Retina (tissue), 1 donor: Measurements from ENCODE around the gene MCM5.
"Not testable (repeated sequence)": the region's sequence is repeated elsewhere in the genome, so short reads cannot be mapped to it uniquely, and the experiment has no call there.

Source experiments
- DNase-seq: peaks from one replicate; pipeline ENCODE4 v3.0.0-alpha.2; 2016

The MCM5 gene

DNA sequence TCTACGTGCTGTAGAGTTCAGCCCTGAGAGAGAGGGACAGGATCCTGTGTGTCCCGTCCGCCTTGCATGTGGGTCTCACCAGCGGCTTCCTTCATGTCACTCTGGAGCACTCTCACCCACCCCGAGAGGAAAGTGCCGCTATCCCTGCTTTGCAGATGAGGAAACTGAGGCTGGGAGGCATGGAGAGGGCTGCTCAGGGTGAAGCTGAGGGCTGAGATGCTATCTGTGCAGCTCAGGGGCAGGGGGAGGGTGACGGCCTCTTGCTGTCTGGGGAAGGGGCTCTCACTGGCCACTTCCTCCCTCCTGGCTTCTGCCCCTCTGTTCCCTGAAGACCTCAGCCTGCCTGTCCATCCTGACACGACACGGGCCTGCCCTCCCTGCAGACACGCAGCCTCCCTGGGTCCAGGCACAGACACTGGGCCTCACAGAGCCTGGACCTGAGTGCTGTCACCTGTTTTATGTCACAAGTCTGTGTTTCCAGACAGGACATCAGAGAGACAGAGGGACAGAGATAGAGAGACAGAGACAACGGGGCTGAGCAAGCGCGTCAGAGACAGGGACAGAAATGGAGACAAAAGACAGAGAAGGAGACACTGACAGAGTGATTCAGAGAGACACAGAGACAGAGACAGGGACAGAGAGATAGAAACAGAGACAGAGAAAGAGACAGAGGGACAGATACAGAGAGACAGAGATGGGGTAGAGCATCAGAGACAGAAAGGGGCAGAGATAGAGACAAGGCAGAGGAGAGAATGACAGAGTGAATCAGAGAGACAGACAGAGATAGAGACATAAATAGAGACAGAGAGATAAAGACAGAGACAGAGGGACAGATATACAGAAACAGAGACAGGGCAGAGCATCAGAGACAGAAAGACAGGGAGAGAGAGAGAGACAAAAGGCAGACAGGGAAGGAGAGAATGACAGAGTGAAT lies 53.1 kb downstream of the MCM5 start:
- DNase-seq: no peak

DNA sequence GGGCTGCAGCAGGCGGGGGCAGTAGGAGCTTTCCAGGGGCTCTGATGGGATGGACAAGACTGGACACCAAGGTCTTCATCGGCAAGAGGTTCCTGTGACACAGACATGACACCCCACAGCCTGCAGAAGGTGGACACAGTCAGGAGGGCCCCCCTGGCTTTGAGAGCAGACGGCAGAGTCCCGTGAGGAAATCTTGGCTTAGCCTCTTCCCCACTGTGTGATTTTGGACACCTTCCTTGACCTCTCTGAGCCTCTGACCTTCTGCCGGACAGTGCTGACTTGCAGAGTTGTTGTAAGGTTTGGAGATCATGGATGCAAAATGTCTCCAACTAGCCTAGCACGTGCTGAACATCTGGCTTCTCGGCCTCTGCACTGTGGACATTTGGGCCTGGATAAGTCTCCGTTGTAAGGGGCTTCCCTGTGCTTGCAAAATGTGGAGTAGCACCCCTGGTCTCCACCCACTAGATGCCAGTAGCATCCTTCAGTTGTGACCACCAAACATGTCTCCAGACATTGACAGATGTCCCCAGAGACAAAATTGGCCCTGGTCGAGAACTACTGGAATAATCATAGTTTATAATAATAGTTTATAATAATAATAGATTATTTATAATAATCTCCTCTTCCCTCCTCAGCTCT lies 54.6 kb downstream of the MCM5 start:
- DNase-seq: no peak

DNA sequence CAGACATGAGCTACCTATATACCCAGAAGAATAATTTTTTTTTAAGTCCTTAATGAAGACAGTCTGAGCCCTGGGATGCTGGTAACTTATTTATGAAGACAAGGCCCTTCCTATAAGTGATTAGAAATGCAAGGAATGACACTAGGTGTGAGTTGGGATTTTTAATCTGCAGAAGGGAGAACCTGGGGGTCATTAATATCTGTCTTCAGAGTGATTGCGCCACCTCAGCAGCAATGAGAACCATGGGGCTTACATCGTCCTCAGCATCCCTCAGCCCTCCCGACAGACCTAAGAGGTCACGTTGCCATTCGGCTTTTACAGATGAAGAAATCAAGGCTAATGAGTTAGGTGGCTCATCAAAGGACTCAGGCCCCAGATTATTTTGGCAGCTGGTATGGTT lies 55.6 kb downstream of the MCM5 start:
- no peak for DNase-seq

DNA sequence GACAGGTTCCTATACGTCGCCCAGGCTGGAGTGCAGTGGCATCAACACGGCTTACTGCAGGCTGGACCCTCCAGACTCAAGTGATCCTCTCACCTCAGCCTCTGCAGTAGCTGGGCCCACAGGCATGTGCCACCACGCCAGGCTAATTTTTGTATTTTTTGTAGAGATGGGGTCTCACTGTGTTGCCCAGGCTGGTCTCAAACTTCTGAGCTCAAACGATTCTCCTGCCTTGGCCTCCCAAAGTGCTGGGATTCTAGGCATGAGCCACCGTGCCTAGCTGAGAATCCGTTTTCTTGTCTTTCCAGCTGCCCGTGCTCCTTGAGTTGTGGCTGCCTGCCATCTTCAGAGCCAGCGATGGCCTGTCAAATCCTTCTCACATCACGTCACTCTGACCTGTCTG lies 56.8 kb downstream of the MCM5 start:
- DNase-seq: no peak

DNA sequence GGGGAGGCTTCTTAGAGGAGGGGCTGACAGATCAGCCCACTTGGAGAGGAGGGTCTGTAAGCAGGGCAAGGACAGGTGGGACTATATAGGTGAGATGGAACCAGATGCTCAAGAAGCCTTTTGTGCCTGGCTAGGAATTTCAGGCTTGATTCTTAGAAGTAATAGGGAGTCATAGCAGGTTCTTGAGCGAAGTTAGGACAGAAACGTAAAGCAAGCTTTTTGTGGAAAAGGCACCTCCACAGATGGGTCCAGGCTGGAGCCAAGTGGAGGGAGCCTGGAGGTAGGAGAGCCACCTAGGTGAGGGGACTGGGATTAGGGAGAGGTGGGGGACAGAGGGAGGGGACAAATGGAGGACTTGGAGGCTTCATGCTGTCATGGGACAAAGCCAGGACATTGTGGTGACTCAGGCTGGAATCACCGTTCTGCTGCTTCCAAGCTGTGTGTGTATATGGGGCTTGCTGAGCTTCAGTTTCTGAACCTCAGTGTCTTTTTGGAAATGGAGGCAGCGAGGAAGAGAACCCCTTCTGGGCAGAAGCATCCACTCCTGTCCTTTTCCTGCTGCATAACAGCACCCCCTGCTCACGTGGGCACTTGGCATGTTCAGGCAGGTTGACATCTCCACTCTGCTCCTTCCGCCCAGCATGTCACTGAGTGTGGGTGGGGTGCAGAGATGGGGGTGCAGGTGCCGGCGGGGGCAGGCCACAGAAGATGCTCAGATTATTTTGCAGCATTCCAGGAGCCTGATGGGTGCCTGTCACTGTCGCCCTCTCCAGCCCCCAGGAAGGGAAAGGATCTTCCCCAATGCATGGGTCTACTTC lies 58.0 kb downstream of the MCM5 start:
- no peak for DNase-seq

DNA sequence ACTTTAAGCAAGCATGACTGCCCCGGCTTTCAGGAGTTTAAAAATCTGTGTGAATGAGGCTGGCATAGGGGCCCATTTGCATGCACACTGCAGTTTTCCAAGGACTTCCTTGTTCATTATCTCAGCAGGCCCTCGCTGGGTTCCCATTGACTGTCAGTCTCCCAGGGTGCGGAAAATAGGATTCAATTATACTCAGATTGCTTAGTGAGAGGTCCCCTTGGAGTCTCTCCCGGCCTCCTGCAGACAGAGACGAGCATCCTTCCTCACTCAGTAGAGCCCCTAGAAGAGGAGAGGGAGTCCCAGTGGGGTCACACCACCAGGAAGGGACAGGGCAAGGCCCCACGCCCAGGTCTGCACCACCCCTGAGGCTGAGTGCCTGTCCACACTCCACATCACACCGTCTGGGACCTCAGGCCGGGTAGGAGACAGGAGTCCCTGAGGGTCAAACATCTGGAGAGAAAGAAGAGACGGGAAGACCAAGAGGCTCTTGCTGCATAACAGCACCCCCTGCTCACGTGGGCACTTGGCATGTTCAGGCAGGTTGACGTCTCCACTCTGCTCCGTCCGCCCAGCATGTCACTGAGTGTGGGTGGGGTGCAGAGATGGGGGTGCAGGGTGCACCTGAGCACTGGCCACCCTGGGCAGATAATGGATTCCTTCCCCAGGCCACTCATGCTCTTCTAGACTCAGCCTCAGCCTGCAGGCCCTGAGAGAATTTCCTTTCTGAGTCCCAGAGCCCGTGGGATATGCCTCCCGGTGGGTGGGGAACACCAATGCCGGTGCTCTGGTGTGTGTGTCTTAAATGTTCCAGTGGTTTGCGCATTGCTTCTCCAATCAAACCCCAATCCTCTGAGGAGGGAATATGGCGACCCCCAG lies 58.8 kb downstream of the MCM5 start:
- no peak for DNase-seq

DNA sequence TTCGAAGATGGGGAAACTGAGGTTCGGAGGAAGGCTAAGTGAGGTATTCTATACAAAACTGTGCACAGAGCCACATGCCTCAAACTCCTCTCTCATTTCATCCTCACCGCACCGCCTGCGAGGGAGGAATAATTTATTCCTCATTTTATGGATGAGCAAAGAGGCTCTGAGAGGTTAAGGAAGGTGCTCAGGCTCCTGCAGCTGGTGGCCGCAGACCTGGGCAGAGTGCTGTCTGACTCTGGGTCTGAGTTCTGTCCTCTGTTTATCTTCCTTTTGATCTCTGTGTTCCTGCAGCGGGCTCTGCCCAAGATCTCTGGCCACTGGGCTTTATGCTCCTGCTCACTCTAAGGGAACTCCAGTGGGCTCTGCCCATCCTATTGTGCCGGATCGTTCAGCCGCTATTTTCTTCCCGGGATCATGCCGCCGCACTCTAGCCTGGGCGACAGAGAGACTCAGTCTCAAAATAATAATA lies 59.5 kb downstream of the MCM5 start:
- DNase-seq: no peak

DNA sequence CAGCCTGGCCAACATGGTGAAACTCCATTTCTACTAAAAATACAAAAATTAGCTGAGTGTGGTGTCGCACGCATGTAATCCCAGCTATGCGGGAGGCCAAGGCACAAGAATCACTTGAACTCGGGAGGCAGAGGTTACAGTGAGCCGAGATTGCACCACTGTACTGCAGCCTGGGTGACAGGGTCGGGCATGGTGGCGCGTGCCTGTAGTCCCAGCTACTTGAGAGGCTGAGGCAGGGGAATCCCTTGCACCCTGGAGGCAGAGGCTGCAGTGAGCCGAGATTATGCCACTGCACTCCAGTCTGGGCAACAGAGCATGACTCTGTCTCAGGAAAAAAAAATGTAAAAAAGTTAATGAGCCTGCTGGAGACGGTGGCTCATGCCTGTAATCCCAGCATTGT lies 60.0 kb downstream of the MCM5 start:
- DNase-seq: not testable (repeated sequence)

DNA sequence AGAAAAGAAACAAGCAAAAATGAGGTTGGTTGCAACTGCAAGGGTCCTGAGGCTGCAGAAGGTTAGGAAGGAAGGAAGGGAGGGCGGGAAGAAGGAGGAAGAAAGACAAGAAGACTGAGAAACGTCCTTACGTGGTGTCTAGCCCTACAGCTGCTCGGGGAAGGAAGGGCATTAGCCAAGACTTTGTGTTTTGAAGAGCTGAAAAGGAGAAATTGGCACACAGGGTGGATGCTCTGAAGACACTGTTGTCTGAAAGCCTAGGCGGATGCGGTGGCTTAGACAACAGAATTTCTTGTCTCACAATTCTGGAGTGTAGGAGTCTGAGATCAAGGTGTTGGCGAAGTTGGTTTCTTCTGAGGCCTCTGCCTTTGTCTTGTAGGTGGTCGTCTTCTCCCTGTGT lies 60.7 kb downstream of the MCM5 start:
- no peak for DNase-seq

DNA sequence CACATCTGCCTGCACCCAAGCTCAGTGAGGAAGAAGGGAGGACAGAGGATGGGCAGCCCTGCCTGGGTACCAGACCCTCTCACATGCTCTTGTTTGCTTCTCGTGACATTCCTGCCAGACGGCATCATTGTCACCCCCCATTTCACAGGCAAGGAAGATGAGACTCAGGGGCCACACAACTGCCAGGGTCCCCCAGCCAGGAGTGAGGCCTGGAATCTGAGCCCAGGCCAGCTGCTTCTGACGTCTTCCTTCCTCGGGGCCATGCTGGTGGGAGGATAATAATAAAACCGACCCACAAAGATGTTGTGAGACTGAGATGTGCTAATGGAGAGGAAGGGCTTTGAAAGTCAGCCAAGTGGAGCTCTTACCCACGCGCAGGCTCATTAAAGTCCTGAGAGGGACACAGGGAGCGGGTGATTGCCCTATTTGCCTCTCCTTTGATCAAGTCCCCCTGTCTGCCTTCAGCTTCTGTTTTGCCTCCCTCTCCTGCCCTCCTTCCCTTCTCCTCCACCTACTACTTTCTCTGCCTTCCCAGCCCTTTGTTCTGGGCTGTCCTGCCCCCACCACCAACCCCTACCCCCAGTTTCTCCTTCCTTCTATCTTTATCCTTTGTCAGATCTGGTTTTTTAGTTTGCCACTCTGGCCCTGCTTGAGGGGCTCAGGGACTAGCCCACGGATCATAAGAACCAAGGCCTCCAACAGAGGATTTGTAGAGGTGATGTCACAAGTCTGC lies 62.7 kb downstream of the MCM5 start:
- DNase-seq: no peak

DNA sequence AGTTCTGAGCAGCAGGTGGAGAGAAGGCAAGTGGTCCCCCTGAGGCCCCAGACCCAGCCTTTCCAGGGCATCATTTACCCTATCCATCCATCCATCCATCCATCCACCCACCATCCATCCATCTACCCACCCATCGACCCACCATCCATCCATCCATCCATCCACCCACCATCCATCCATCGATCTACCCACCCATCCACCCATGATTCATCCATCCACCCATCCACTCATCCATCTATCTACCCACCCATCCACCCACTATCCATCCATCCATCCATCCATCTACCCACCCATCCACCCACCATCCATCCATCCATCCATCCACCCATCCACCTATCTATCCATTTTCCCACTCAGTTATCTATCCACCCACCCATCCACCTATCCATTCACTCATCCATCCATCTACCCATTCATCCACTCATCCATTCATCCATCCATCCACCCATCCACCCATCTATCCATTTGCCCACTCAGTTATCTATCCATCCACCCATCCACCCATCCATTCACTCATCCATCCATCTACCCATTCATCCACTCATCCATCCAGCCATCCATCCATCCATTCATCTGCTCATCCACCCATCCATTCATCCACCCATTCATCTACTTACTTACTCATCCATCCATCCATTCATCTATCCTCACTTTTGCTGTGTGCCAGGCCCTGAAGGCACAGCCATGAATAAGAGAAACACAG lies 63.4 kb downstream of the MCM5 start:
- DNase-seq: no peak

DNA sequence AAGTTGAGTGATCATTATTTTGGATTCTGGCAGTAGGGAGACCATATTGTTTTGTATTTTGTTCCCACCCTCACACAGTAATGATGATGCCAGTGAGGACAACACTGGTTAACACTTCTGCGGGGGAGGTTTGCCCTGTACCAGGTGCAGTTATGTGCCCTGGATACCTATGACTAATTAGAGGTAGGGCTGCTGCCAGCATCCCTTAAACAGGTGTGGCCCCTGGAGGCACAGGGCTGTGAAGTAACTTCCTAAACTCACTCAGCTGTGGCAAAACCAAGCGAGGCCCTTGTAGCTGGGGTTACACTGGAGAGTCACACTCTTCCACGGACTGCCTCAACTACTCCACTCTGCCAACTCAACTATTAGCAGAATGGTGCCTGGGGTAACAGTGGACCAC lies 64.5 kb downstream of the MCM5 start:
- DNase-seq: no peak

DNA sequence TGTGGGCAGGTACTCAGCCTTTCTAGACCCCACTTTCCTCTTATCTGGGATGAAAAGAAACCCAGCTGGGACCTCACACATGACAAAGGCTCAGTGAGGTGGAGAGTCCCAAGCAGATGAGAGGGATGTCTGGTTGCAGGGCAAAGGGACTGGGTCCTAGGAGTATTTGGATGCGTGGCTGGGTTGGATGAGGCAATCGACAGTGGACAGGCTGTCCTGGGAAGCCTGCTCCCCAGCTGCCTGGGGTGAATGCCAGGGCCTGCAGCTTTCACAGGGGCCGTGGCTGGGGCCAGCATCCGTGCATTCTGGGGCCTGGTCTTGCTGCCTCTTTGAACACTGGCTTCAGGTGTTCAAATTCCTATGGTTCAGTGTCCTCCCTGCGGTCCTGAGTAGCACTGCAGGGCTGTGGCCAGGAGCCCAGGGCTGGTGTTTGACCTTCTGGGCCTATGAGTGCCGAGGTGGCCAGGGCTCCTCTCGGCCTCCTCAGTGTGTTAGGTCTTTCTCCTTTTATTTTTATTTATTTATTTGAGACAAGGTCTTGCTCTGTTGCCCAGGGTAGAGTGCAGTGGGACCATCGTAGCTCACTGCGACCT lies 65.3 kb downstream of the MCM5 start:
- no peak for DNase-seq

DNA sequence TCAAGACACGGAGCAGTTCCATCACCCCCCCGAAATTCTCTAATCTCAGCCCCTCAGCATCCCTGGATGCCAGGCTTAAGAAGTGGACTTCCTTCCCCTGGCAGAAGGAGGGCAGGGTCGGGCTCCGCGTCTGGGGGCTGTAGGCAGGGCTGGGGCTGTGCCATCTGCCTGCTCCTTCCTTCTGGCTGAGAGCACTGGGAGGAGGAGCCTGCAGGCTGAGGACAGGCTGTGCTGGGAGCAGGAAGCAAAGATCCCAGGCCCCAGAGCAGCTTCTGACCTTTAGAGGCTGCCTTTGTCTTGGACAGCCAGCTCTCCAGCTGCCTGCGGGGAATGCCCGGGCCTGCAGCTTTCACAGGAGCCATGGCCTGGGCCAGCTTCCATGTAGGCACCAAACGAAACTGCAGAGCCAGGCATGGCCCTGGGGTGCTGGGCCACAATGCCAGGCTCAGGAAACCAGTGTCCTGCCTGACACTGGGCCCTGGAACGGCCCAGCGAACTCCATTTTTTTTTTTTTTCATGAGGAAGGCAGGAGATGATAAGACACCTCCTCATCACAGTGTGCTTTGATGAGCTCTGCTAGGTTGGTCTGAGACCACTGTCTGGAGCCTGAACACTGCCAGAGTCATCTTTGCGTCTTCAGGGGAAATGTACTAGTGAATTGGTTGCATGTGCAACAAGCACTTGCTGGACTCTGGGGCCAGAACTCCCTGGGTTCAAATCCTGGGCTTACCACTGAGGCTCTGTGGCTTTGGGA lies 67.9 kb downstream of the MCM5 start:
- DNase-seq: peak; percentile 52

DNA sequence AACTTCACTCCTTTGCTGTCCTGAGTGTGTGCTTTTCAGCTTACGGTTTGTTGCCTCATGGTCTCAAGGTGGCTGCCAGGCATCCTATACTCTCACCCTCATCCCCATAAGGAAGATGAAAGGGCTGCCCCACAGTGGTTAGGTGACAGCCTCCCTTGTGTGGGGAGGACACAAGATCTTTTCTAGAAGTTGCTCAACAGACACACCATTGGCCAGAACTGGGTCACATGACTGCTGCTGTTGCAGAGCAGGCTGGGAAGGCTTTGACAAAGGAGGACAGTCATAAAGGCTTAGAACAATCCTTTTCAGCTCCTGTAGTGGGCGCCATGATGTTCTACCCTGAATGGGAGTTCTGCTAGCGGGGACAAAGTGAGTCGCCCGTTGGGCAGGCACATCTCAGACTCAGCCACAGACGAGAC lies 71.0 kb downstream of the MCM5 start:
- DNase-seq: no peak

DNA sequence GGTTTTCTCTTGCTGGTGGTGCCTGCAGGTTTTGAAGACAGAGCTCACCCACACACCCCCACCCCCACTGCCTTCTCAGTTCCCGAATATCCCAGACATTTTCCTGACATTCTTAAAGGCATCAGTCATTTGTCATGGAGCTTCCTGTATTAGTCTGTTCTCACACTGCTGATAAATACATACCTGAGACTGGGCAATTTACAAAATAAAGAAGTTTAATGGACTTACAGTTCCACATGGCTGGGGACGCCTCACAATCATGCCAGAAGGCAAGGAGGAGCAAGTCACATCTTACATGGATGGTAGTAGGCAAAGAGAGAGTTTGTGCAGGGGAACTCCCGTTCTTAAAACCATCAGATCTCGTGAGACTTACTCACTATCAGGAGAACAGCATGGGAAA lies 71.6 kb downstream of the MCM5 start:
- not testable (repeated sequence) for DNase-seq

DNA sequence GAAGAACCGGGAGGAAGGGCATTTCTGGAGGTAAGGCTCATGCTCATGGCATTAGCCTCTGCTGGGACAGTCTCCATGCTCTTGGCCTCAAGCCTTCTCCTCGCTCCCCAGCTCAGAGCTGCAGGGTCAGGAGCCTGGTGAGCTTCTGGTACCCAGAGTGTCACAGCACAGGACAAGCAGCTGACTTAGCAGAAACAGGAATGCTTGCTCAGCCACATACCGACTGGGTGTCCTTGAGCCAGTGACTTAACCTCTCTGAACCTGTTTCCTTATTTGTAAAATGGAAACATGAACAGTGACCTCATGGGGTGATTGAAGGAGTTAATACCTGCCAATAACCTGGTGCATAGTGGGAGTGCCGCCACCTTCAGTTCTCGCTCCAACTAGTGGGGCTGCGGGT lies 72.5 kb downstream of the MCM5 start:
- no peak for DNase-seq

DNA sequence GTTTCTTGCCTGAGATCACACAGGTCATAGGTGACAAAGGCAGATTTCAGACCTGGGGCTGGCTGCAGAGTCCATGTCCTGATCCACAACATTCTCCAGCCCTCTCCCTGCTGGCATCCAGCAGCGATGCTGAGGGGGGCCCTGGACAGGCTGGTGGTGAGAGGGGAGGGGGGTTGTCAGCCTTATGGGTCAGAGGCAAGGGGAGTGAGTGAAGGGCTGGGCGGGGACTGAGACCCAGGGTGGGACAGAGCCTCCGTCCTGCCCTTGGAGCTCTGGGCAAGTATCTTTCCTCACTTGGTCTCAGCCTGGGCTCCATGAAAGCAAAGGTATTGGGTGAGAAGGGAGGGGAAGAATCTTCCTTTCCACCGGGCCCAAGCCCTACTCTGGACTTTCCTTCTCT lies 74.0 kb downstream of the MCM5 start:
- no peak for DNase-seq
